TTC549 (cell line): ENCODE data around the gene PROZ.

Source experiments
- FAIRE-seq: peaks from 2 replicates; lab custom pipeline; 2012; peaks lifted over from hg19 to GRCh38; lab: Jason Lieb, UNC

Gene PROZ

DNA sequence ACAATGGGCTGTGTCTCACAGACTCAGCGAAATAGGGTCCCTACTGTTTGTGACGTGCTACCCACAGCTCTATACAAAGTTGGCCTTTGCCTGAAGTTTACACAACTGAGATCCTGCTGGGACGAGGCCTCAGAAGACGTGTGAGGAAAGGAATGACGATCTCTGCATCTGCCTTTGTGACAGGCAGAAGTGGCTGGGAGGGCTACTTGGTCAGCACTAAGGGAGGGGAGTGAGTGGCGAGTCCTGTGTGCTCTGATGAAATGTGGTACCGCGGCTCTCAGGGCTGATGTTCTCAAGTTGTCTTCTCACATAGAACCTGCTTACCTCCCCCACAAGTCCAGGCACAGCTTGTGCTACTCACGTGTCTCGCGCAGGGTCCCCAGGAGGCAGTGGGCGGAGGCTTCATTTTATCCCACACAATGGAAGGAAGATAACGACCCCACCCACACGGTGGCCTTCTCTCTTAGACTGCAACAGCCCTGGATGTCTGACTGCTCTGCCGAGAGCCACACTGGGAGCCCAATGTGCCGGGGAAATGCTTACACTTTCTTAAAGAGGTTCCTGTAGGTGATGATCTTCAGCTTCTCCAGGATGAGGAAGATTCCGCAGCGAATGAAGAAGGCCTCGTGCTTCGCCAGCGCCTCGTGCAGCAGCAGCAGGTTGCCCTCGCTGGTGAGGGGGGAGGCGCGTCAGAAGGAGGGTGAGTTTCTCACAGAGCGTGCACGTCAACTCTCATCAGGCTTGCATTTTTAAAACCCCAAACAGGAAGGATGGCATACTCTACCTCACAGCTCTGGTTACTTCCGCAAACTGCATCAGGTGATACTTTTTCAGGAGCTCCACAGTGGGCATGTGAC is 21.2 kb downstream of the PROZ start:
- FAIRE-seq: no peak

GRCh38 chr13:113182046-113182445 is 23.6 kb downstream of the PROZ start:
- FAIRE-seq: no peak

- FAIRE-seq: no peak
These were observed 25.1 kb downstream of the PROZ start for GRCh38 chr13:113183450-113184129.

- no peak for FAIRE-seq
These were observed 26.4 kb downstream of the PROZ start for GRCh38 chr13:113184568-113185440.

DNA sequence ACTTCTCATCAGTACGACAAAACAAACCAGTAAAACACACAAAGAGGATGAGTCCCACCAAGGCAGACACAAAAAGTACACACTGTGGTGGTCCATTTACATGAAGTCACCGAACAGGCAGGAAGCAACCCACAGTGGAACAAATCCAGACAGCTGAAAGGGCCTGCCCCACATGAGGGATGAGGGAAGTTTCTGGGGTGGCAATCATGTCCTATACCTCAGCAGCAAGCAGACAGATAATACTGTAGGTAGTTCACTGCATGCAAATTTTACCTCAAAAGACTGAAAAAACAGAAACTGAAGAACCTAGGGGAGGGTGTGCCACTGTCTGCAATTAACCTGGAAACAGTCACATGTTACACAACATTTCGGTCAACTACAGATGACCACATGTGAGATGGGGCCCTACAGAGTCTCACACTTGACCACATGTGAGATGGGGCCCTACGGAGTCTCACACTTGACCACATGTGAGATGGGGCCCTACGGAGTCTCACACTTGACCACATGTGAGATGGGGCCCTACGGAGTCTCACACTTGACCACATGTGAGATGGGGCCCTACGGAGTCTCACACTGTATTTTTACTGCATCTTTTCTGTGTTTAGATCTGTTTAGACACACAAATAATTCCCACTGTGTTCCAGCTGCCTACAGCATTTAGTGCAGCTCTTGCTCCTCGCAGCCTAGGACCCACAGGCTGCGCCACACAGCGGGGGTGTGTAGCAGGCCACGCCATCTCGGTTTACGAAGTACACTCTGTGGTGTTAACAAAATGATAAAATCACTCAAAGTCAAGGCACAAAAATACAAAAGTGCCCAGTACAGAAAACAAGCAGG is 27.8 kb downstream of the PROZ start:
- FAIRE-seq: no peak

GRCh38 chr13:113187263-113187669 is 28.8 kb downstream of the PROZ start:
- FAIRE-seq: no peak

DNA sequence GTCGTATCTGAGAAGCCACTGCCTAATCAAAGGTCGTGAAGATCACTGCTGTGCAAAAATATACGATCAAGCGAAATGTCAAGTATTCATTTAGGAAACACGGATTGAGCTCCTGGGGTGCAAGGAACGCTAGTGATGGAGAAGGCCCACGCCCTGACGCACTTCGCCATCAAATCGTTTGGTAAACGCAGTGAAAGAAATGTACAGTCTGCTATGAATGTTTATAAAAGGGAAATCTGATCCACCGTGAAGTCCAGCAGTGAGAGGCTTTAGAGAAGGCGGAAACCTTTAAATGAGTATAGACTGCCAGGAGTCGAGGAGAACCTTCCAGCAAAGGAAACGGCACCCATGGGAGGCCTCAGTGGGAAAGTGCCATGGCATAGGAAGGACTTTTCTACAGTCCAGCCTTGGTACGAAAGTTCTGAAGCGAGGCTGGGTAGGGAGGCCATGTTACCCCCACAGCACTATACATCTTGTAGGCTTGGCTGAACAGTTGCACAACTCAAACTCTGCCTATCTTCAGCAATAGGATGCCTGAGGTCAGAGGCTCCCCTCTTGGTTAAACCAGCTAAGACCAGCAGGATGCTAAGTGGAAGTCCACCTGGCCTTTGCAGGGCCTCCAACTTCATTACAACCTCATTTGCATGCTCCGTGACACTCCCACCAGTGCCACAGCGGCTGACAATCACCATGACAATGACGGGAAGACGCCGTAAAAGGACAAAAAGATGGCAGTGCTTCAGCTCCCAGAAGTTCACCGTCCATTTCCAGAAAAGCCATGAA is 29.6 kb downstream of the PROZ start:
- FAIRE-seq: no peak

GRCh38 chr13:113190181-113190580 is 31.7 kb downstream of the PROZ start:
- FAIRE-seq: no peak

DNA sequence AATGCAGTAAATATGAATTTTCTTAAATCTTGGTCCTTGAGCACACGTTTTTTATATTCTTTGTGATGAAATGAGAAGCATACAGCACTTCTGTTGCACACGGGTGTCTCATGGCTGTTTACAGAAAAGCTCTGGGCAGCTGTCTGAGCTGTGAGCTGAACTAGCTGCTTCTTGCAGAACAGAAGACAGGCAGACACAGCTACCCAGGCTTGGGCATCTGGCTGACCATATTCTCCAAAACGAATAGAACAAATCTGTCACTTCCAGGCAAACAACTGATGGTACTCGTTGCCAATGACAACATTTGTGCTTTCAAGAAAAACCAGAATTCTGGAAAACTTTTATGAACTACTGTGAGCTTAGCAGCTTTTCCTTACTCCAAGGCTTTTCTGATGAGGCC is 33.8 kb downstream of the PROZ start:
- FAIRE-seq: no peak

GRCh38 chr13:113192902-113193301 is 34.5 kb downstream of the PROZ start:
- no peak for FAIRE-seq

DNA sequence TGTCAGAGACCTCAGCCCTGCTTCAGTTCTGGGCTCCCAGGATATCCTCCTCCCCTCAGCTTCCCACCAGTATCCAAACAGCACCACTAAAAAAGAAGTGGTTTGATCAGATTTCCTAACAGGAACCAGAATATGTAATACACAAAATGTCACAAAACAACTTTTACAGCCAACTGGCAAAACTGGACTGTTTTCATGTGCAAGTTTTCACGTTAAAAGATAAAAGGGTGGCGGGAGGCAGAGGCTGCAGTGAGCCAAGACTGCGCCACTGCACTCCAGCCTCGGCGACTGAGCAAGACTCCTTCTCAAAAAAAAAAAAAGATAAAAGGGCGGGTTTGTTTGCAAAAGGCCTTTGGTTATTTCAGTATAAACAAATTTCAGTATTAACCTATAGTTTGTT is 36.9 kb downstream of the PROZ start:
- FAIRE-seq: no peak

DNA sequence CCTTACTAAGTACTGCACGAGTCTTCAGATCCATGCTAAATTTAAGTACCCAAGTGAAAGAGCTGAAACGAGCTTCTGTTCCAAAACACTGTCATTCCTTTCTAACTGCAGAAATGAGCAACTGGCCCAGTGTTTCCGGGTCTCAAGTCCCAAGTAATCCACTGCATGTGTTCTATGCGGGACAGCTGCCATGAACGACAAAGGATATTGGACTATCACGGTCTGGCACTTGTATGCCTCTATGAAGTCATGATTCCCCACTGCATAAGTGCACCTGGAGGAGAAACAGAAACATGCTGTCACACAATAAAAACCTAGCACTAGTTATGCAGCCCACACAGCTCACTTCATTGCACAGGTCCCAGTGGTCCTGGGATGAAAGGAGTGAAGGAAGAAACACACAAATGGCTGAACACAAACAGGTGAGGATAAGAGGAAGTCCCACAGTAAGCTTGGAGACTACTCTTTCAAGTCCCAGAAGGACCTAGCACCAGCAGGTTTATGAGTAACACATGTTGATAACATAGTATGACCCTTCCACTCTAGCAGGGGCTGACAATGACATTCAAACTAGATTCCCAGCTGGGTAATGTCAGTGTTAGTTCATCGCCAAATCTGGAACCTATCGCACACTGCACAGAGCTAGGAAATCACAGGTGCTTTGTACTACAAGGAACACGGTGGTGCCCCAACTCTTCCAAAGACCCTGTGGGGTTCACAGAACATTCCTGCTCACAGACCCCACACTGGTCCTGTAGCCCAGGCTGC is 38.7 kb downstream of the PROZ start:
- FAIRE-seq: no peak

- FAIRE-seq: no peak
These were observed 43.4 kb downstream of the PROZ start for GRCh38 chr13:113201815-113202214.

GRCh38 chr13:113202912-113203311 is 44.5 kb downstream of the PROZ start:
- no peak for FAIRE-seq

- no peak for FAIRE-seq
These were observed 45.3 kb downstream of the PROZ start for GRCh38 chr13:113203507-113204377.

GRCh38 chr13:113204378-113204734 is 45.9 kb downstream of the PROZ start:
- FAIRE-seq: no peak

DNA sequence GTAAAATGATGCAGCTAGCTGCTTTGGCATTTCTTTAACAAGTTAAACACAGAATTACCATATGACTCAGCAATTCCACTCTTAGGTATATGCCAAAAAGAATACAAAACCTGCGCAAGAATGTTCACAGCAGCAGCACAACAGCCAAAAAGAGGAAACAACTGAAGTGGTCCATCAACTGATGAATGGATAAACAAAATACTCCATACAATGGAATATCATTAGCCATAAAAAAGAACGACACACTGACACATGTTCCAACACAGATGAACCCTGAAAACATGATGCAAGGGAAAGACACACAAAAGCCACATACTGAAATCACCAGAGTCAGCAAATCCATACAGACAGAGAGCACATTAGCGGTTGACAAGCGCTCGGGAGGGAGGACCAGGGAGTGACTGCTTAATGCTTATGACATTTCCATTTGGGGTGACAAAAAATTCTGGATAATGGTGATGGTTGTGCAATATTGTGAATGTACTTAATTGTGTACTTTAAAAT is 47.0 kb downstream of the PROZ start:
- no peak for FAIRE-seq

GRCh38 chr13:113207460-113207859 is 49.0 kb downstream of the PROZ start:
- no peak for FAIRE-seq

- no peak for FAIRE-seq
These were observed 49.5 kb downstream of the PROZ start for GRCh38 chr13:113207890-113208420.
